ENCODE data around the gene DYNC1I1.

Gene DYNC1I1

GRCh38 chr7:96093435-96093834, 321.1 kb downstream of the DYNC1I1 start:
- DNase-seq: no peak

- no peak for DNase-seq
Measured at GRCh38 chr7:96097835-96098234, 325.5 kb downstream of the DYNC1I1 start.

DNA sequence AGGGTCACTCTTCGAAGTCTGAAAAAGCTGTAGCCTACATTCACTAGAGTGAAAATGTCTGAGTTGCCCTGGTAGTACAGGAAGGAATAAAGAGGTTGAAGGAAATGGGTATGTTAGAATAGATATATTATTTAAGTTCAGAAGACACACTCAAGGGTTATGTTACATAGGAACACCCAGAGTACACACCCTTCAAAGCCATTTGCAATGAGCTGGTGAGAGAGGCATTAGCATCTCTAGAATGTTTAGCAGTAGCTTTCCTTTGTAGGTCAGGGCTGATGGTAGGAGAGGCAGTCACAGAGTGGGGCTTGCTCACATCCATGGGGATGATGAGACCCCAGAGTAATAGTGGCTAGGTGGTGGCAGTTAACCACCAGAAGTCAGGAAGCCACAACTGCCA, 328.4 kb downstream of the DYNC1I1 start:
- DNase-seq: no peak

- no peak for DNase-seq
Measured at GRCh38 chr7:96102096-96102811, 329.9 kb downstream of the DYNC1I1 start.

DNA sequence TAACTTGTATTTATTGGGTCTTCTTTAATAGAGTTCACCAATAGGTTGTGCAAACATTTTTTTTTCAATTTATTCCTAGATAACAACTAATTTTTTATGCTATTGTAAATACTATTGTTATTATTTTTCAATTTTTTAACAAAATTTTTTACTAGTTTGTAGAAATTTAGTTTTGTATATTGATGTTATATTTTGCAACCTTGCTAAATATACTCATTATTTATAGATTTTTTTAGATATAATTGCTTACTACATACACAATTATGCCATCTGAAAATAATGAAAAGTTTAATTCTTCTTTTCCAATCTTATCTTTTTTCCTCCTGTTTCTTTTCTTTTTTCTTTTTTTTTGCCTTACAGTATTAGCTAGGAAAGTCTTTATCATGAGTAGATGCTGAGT, 332.6 kb downstream of the DYNC1I1 start:
- no peak for DNase-seq

DNA sequence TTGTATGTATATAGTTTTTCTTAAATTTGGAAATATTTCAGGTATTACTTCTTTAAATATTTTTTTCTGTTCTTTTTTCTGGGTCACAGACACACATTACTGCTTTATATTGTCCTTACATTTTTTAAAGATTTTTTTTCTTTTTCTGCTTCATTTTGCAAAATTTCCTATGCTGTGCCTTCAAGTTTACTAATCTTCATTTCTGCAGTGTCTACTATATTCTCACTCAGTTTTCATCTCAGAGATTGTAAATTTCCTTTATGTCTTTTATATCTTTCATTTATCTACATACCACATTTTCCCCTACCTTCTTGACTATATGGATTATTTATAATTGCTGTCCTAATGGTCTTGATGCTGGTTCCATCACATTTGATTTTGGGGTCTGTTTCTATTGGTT, 339.1 kb downstream of the DYNC1I1 start:
- DNase-seq: no peak

- DNase-seq: no peak
Measured at GRCh38 chr7:96114190-96114589, 341.8 kb downstream of the DYNC1I1 start.

DNA sequence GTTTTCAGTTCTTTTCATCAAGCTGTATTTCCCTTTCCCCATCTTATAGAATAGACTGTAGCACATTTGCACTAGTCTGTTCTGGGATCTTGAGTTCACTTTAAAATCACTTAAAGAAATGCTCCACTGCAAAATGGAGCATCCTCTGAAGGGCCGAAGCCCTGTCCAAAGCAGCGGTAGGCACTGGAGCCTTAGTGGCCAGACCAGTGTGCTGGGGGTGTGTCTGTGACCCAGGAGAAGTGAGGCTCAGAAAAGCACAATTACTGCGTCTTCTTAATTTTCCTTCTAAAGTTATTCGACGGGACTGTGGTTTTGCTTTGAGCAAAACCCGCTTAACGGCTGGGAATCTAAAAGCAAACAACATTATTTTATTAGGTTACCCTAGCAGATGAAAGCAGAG, 343.8 kb downstream of the DYNC1I1 start:
- no peak for DNase-seq

- DNase-seq: no peak
Measured at GRCh38 chr7:96118449-96119001, 346.2 kb downstream of the DYNC1I1 start.

- no peak for DNase-seq
Measured at GRCh38 chr7:96120445-96121225, 348.3 kb downstream of the DYNC1I1 start.

GRCh38 chr7:96121752-96122151, 349.4 kb downstream of the DYNC1I1 start:
- no peak for DNase-seq

- no peak for DNase-seq
Measured at GRCh38 chr7:96122746-96123145, 350.4 kb downstream of the DYNC1I1 start.

- DNase-seq: no peak
Measured at GRCh38 chr7:96126382-96126781, 354.0 kb downstream of the DYNC1I1 start.

DNA sequence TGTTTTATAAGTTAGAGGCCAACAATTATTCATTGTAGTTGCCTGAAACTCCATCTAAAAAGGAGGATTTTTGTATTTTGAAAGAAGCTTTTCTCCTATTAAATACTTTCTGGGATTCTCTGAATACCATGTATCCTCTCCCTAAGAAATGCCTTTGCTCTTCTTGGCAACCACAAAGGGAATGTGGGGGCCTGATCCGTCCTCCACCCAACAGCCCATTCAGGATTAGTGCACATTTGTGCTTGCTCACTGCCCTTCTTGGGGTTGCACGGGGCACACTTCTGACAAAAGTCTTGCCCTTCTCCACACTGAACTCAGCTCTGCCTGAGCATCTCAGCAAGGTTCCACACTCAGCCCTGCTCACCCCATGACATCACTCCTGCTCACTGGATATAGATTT, 355.4 kb downstream of the DYNC1I1 start:
- DNase-seq: no peak

- DNase-seq: no peak
Measured at GRCh38 chr7:96131525-96131924, 359.2 kb downstream of the DYNC1I1 start.

DNA sequence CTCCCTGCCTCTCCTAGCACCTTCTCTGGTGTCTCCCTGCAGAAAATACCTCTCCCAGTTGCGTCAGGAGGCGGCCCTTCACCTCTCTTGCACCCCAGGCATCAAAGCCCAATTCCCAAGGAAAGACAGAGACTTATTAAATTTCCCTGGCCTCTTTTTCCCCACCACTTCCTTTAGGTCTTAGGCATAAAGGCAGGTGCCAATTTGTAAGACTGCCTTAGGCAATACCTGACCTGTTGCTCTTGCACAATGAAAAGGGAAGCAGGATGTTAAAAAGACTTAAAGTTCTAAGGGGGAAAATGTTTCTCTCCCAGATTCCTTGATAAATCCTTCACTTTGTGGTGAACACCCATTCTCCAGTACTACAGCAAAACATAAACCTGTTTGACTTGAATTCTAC, 362.9 kb downstream of the DYNC1I1 start:
- no peak for DNase-seq

DNA sequence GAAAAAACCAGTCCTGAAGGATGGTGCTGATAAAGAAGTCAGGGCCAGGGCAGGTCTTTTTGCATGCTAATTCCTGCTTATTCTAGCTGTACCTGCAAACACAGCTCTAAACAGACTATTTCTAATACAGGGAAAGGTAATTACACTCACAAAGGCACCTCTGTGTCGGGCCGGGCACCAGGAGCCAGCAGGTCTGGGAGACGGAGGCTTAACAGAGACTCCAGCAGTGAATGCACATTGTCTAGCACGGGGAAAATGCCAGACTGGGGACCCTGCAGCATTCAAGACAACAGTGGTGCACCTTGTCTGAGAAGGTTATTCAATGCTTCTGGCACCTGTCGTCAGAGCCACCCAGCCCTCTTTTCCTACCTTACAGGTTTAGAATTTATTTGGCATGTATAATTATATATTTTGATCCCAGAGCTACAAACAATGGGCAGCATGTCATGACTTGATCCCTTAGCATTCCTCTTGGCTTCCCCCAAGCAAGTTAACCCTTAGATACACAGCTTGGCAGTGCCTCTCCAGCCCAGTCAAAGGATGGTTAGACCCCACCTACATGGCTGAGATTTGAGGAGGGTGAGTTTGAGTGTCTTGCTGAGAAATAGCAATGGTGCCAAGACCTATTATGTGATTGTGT, 364.4 kb downstream of the DYNC1I1 start:
- DNase-seq: no peak

GRCh38 chr7:96143495-96144259, 371.3 kb downstream of the DYNC1I1 start:
- no peak for DNase-seq

DNA sequence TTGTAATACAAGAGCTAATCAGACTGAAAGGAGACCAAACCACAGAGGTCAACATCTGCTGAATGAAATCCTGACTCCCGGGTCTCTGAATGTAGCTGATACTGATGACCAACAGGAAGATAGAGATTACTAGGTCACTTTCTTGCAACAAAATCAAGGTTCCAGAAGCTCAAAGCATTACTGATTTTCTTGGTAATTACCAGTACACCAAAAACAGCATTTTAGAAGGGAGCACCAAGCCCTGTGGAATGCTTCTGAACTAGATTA, 371.8 kb downstream of the DYNC1I1 start:
- no peak for DNase-seq

Measured in NCI-H2029 treated with DMSO at 0.1 percent for 48 hours (cell line).